ENCODE data around the gene SRPK1.

DNA sequence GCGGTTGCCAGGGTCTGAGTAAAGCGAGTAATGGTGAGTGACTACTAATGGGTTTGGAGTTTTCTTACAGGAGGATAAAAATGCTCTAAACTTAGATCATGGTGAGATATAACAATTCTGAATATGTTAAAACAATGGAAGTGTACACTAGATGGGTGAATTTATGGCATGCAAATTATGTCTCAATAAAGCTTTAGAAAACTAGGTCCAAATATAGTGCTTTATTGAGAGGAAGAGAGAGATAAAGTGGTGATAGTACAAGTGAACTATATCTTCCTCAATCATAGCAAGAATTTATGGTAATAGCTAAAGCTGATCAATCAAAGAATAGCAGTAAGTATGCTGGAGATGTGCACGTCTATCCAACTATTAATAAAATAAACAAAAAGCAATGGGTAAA, 23.9 kb downstream of the SRPK1 start:
- TF ChIP-seq GATA2 (IDR thresholded peaks at IDR 0.05; ENCODE audit: low read depth, low read length) = no peak
- no peak for TF ChIP-seq GATA3 (IDR thresholded peaks at IDR 0.05; ENCODE audit: low read depth, low read length)
